HG03565 (cell line): ENCODE measurements around the gene UCK2.
A peak's percentile ranks its signal among the peaks of the same experiment; 100 is the strongest.

Experiments
- ATAC-seq: cut with Tn5 transposase; IDR thresholded peaks from one replicate; pipeline ENCODE4 v1.9.1; 2021; ENCODE audit warnings: mild to moderate bottlenecking, moderate library complexity; ENCODE audit not compliant: unreplicated experiment

UCK2 gene

DNA sequence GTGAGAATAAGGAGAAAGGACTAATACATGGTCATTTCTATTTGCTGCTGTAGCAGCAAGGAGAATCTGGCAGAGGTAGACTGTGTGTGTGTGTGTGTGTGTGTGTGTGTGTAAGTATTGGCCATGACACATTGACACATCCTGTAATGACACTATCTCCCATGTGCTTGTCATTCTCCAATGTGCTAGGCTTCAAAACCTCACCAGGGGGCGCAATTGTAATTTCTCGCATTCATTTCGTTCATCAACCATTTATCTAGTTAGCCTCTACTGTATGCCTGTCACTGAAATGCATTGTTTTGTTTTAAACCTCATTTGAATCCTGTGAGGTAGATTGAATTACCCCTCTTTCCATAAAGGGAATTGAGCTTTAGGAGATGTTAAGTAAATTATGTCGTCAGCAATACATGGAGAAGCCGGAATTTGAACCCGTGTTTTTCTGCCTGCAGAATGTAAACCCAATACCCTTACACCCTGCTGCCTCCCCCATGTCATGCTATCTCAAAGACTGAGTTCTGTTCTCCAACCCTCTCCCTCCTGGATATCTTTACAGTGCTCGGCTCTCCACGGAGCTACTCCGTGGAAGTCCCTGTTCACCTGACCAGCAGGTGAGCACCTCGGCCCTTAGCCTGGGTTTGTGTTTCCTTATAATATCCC is 100.8 kb downstream of the UCK2 start:
- no peak for ATAC-seq

DNA sequence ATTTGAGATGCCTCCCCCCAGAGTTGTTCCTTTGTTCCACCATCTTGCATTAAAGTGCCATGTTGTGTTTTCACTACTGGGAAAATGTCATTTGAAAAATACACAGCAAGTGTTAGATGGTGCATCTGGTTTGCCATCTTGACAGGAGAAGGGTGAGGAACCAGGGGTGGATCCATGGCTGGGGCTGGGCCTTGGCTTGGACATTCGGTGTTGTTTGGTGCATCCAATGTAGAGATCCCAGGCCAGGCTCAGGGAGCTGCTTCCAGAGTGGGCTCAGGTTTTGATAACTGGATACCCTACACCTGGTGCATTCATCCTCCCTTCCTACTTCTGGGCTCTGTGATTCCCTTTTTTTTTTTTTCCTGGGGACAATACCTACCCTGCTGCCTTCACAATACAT is 103.5 kb downstream of the UCK2 start:
- ATAC-seq: no peak

DNA sequence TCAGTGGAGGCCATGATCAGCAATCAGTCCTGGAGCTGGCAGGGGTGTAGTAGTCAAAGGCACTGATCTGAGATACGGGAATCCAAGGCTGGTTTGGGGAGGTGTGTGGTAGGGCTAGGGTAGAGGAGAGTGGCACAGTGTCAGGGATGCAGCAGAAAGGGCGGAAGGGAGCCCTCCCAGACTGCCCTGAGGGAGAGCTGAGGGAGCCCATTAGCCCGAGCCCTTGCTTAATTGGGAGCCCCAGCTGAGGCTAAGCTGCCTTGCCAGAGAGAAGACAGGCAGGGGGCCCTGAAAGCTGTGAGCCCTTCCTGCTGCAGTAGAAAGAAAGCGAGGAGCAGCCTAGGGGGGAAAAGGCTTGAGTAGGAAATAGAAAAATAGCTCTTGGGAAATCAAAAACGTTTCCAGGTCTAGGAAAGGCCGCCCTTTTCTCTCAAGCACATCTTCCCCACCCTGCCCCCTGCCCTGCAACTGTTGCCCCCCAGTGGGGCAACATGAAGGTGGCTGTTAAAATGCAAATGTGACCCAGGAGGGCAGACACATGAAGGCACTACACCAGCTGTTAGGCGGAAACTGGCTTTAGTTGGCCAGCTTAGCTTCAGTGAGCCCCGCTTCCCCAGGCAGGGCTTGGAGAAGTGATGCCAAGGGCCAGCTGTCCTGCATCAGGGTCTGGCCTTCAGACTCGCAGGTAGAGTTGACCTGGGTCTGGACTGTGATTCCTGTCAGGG is 106.2 kb downstream of the UCK2 start:
- ATAC-seq: no peak

DNA sequence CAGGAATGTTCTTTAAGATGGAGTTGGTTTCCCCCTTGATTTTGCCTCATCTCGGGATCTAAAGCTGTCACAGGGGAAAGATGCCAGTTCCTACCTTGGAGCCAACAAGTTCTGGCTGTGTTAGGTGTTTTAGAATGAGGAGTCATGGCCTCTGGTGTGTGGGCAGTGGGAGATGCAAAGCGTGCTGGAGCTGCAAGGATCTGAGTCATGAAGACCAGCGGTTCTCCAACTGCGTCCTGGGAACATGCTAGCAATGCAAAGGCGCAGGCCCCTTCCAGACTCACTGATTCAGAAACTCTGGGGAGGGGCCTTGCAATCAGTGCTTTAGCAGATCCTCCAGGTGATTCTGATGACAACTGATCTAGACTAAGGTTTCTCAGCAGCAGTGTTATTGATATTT is 109.1 kb downstream of the UCK2 start:
- ATAC-seq: no peak

DNA sequence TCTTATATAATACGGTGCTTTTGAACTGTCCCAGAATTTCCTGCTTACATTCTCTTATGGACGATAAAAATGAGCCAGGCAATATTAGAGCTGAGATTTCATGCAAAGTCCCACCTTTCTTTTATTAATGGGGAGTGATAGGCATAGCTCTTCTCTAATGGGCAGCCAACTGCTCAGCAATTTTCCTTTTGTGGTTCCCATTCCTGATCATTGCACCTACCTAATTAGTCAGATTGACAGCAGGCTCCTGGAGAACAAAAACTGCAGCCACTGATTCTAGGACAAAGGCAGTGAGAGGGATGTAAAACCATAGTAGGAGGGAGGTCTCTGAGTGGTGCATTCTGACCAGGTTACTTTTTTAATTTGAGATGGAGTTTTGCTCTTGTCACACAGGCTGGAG is 110.4 kb downstream of the UCK2 start:
- no peak for ATAC-seq

DNA sequence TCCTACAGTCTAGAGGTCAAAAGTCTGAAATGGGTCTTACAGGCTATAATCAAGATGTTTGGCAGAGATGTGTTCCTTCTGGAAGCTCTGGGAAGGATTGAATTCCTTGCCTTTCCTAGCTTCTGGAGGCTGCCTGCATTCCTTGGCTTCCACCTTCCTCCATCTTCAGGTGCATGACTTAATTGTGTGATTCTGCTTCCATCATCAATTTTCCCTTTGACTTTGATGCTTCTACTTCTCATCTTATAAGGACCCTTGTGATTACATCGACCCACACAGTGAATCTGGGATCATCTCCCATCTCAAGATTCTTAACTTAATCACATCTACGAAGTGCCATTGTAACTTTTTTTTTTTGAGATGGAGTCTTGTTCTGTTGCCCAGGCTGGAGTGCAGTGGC is 111.4 kb downstream of the UCK2 start:
- ATAC-seq: no peak

DNA sequence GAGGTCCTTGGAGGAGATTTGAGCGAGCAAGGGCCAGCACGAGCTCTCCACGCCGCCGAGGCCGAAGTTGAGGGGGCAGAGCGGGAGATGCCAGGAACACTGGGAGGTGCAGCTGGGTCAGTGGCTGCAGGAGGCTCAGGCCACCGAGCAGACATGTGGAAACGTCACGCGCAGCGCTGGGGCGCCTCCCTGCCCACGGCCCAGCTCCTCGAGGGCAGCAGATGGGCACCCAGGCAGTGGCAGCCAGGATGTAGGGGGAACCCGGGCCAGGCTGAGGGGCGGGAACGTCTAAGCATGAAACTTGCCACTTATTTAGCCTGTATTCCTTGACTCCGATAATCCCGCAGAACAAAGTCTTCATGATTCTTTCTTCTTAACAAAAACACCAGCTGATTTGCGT is 114.1 kb downstream of the UCK2 start:
- no peak for ATAC-seq

DNA sequence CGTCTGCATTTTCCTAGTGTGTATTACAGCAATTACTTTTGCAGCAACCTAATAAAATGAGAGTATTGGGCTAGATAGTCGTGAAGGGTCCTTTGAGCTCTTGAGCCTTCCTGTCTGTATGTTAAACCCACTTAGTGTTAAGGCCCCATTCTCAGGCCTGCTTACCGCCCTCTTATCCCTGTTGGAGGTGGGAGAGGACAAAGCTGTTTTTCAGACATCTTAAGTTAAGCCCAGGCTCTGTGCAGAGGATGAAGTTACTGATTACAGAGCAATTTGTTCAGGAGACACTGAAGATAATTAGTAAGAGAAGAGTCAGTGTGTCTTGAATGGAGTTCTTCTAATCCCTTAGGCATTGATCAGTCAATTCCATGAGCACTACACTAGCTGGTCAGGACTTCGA is 114.6 kb downstream of the UCK2 start:
- ATAC-seq: no peak

DNA sequence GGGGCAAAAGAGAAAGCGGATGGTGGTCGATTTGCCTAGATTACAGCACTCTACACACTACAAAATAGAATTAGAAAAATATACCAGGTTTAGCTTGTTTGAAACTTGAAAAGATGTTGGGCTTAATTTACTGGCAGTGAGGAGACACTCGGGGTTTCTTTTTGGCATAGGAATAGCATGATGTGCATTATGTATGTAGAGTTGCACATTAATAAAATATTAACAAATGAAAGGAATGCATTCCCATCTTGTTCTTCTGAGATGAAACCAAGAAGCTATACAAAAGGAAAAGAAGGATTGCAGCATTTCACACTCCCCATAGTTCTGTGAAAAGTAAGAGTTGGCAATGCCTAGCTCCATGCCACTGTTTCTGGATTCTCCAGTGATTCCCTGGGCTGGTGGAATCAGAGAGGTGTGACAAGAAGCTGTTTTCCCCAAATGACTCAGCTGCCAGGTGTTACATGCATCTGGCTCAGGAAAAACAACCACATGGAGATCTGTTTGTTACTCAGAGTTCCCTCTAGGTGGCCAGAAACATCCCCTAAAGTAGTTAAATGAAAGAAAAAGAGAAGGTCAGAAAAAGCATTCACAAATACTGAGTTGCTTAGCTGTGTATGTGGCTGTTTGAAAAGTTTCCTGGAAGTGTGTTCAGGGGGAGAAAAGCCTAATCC is 115.6 kb downstream of the UCK2 start:
- ATAC-seq: peak; percentile 64

DNA sequence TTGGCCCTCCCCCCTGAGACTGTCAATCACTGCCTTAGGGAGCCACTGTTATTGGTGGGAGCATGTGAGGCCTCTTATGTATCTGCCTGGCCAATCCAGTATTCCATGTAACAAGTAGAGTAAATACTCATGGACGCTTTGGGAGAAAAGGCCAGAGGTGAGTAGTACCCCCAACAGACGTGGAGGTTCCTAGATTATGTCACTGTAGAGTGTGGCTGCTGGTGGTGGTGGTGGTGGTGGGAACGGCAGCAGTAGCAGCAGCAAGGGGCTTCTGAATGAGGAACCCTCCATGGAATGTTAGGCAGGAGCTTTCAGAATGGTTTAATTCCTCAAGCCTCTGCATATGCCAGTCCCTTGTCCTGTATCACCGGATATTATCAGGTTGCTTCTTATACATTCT is 118.5 kb downstream of the UCK2 start:
- ATAC-seq: no peak

DNA sequence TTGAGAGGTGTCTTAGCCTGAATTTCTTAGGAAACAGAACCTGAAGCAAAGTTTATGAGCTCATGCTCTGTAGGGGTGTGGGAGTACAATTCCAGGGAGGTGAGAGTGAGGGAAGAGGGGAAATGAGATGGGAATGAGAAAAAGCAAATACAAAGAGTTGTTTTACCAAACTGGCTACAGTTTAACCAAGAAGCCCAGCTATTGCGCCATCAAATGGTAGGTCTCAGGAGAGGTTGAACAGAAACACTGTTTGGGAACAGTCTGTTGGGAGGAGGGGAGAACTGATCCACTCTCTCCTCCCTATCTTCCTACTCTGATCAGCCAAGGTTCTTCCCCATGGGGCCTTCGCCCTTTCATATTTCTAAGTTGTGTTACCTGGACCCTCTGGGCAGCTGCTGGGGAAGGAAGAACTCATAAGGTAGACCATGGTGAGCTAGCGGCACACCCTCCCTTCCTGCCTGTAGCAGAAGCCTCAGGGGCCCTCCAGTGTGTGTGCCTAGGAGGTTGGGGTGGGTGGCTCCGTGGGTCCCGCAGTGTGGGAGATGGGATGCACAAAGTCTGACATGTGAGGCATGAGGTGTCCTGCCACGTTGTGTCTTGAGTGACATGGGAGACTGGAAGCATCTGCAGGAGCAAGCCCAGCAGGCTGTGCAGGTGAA is 120.5 kb downstream of the UCK2 start:
- no peak for ATAC-seq

DNA sequence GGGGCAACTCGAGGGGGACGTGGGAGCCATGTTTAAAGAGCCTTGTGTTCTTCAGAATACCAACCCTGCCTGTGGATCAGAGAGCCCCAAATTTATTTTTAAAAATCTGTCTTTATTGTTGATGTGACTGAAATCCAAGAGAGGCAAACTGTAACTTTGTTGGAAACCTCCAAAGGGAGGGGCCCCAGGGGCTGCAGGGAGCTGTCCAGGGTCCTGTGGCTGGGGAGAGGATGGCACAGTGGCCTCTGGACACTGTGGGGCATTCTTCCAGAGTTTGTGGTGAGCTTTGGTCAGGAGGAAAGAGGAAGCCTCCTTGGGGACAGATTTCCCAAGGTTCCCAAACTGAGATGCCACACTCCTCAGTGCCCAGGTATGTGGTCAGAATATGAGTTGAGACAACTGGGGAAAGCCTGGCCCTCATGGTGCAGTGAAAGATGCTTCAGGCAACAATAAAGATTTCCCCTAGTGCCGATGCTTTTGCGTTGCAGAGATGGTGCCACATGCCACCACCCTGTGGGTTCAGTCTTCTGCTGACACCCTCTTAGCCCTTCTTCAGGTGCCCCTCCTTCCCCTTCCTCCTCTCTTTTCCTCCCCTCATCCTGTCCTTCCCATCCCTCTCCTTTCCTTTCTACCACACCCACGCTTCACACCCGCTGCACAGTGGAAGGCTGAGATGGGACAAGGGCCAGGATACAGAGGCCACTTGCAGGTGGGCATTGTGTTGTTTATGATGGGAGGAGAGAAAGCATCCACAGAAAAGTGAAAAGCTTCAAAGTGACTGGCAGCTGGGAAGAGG is 122.1 kb downstream of the UCK2 start:
- ATAC-seq: no peak

DNA sequence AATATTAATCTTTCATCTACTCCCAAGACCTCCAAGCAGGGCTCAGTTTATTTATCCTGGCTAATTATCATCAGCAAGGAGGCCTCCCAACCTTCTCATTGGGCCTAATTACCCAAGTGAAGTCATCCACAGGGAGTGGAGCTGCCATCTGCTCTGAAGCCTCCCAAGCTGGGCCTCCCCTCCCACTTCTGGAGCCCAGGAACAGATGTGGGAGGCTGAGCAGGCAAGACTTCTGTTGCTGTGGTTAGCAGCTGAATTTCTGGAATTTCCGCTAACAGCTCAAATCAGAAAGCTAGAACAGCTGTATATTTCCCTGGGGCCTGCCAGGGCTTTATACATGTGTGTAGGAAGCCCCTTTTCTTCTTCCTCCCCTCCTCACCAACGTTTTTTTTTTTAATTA is 127.5 kb downstream of the UCK2 start:
- no peak for ATAC-seq

DNA sequence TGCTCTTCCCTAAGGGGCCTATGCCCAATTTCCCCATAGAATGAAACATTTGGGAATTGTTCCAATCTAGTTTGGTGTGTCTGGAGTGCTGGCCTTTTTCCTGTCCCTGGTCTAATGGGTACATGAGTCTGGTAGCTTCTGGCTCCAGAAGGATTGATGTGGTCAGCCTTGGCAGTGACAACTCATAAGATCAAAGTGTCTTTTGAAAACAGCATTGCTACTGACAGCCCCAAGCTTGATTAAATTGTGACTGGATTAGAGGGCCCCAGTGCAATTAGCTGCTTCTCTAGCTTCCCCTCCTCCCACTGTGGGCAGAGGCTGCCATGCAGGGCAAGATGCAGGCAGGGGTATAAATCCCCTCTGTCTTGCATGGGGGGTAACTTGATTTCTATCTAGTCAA is 130.9 kb downstream of the UCK2 start:
- ATAC-seq: no peak

DNA sequence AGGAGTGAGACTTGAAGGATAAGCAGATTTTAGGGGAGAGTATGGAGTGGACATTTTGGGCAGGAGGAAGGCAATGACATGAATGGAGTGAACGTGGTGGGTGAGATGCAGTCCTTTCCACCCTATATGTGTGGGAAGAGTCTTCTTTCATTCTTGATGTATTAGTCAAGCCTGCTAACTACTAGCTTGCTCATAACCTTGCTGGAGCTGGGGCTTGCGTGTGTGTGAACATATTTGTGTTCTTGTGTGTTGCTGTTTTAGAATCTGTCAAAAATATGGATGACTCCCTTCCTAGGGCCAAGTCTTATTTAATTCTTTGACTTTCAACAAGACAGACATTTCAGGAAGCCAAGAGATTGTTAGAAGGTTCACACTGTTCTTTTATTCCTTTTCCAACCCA is 132.7 kb downstream of the UCK2 start:
- ATAC-seq: no peak

DNA sequence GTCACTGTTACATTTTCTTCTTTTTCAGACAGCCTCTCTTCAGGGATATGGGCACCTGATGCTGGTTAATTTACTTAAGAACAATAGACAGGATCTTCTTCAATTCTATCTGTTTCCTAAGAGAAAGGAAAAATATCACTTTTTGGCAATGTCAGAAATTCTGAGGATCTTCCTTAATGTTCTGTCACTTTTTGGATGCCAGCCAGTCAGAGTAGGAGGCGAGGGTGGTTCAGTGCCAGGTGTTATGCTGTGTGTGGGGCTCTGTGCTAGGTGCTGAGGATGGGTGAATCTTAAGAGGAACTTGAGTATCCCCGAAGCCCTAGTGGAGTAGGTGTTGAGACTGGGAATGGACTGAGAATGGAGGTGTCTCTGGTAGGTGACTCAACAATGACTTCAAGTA is 133.5 kb downstream of the UCK2 start:
- ATAC-seq: no peak
